Measurements from ENCODE around the gene C17orf100.
A peak's percentile ranks its signal among the peaks of the same experiment; 100 is the strongest.
"Not testable (repeated sequence)": the region's sequence is repeated elsewhere in the genome, so short reads cannot be mapped to it uniquely, and the experiment has no call there.

The C17orf100 gene

DNA sequence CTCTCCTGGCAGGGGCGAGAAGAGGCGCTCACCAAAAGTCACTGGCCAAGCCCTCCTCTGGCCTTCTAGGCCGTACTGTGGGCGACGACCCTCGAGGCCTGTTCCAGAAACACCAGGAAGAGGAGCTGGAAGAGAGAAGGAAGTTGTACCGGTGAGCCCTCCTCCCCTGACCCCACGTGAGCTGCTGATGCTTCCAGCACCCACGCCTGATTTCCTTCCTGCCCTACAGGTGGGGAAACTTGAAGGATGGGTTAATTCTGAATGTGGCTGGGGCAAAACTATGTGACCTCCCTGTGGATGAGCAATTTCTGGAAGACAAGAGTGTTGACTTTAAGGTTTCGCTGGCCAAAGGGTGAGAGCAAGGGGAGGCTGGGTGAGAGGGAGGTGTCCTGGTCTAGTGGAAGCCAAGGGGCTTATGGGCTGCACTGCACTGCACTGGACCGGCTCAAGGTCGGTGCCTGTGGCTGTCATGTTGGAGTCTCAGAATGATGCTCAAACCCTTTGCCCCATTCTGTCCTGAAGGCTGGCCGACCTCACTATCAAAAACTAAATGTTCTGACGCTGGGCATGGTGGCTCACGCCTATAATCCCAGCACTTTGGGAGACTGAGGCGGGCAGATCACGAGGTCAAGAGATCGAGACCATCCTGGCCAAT is 6.2 kb downstream of the C17orf100 start:
- Histone ChIP-seq H3K27ac (ENCODE audit: low read length) (no peak overlapping the region), H3K27me3 (ENCODE audit: control insufficient read depth, insufficient read depth, low read length) (peaks cover 8% of the 10 kb centered on the region; the same call in 1 of the 2 replicates), H3K4me3 (ENCODE audit: low read length) (peak overlapping the region; percentile 63; the same call in 1 of the 2 replicates), H3K9me3 (ENCODE audit: control insufficient read depth, insufficient read depth, low read length) (no peaks in the 10 kb centered on the region), H3K4me1 (ENCODE audit: control insufficient read depth, insufficient read depth, low read length) (peaks cover 6% of the 10 kb centered on the region), H3K36me3 (ENCODE audit: control insufficient read depth, insufficient read depth, low read length) (no peaks in the 10 kb centered on the region)
- no peak for DNase-seq (ENCODE audit: low read depth, low spot score)
- WGBS (ENCODE audit: insufficient coverage, insufficient read length): no CpG with 5 or more reads among the region's 18 CpGs

DNA sequence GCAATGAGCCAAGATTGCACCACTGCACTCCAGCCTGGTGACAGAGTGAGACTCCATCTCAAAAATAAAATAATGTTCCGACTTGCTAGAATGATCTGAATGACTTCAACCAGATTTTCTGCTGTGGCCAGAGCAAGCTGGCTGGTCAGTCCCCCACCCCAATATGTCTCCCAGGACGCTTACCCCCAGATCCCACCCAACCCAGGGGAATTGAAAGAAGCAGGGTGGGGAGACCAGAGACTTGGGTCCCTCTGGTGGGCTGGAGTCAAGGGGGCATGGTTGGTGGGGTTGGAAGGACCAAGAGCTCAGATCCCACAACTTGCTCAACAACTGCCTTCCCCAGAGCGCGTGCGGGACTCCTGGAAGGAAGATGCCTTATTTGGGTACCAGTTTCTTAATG is 6.8 kb downstream of the C17orf100 start:
- not testable (repeated sequence) for H3K36me3 ChIP-seq (ENCODE audit: control insufficient read depth, insufficient read depth, low read length); H3K4me1 ChIP-seq (ENCODE audit: control insufficient read depth, insufficient read depth, low read length); H3K27ac ChIP-seq (ENCODE audit: low read length); H3K4me3 ChIP-seq (ENCODE audit: low read length); DNase-seq (ENCODE audit: low read depth, low spot score); H3K27me3 ChIP-seq (ENCODE audit: control insufficient read depth, insufficient read depth, low read length); H3K9me3 ChIP-seq (ENCODE audit: control insufficient read depth, insufficient read depth, low read length)
- no CpG with 5 or more reads among the region's 5 CpGs for WGBS (ENCODE audit: insufficient coverage, insufficient read length)

DNA sequence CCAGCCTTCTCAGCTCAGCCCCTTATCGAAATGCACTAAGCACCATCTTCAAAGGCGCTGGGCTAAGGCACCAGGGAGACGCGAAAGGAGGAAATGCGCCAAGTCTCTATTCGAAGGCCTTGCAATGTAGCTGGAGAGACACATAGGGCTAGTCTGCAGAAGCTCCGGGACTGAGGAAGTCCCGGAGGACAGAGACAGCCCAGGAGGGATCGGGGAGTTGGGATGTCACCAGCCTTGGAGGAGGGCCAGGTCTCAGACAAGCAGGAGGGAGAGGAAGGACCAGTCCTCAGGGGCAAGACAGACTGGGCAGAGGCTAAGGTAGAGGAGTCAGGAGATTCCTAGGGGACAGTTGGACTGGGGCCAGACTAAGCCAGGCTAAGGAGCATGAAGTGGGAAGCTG is 8.5 kb downstream of the C17orf100 start:
- peaks cover 2% of the 10 kb centered on the region for H3K4me1 ChIP-seq (ENCODE audit: control insufficient read depth, insufficient read depth, low read length)
- H3K4me3 ChIP-seq (ENCODE audit: low read length): no peak overlapping the region
- peaks cover 6% of the 10 kb centered on the region; the same call in 1 of the 2 replicates for H3K27me3 ChIP-seq (ENCODE audit: control insufficient read depth, insufficient read depth, low read length)
- no peak for DNase-seq (ENCODE audit: low read depth, low spot score)
- no peaks in the 10 kb centered on the region for H3K9me3 ChIP-seq (ENCODE audit: control insufficient read depth, insufficient read depth, low read length)
- no peaks in the 10 kb centered on the region for H3K36me3 ChIP-seq (ENCODE audit: control insufficient read depth, insufficient read depth, low read length)
- no CpG with 5 or more reads among the region's 9 CpGs for WGBS (ENCODE audit: insufficient coverage, insufficient read length)
- H3K27ac ChIP-seq (ENCODE audit: low read length): no peak overlapping the region

DNA sequence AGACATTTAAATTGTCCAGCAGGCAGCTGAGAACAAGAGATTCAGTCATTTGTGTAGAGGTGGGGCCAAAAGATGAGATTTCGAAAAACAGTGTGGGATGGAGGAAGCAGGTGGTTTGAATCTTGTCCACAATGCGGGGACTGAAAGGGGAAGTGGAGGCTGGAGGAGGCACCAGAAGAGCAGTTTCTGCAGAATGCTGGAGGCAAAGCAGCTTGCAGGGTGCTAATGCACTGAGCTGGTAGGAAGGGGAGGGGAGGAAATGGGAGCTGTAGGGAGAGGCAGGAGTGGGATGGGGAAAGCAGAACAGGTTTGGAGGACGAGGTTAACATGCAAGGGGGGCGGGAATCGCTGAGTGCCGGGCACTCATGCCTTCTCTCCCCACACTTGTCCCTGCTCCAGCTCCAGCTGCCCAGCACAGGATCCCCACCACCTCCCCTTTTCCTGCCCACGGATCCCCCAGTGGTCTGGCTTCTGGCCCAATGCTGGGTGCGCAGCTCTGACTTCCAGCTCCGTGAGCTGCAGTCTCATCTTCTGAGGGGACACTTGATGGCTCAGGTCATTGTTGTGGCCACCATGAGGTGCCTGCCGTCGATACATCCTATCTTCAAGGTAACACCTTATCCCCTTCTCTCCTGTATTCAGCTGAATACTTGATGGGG is 9.4 kb downstream of the C17orf100 start:
- no CpG with 5 or more reads among the region's 11 CpGs for WGBS (ENCODE audit: insufficient coverage, insufficient read length)
- Histone ChIP-seq H3K4me1 (ENCODE audit: control insufficient read depth, insufficient read depth, low read length) (no peaks in the 10 kb centered on the region; the same call in none of the 2 replicates), H3K9me3 (ENCODE audit: control insufficient read depth, insufficient read depth, low read length) (no peaks in the 10 kb centered on the region), H3K27ac (ENCODE audit: low read length) (no peak overlapping the region), H3K4me3 (ENCODE audit: low read length) (no peak overlapping the region), H3K27me3 (ENCODE audit: control insufficient read depth, insufficient read depth, low read length) (no peaks in the 10 kb centered on the region), H3K36me3 (ENCODE audit: control insufficient read depth, insufficient read depth, low read length) (no peaks in the 10 kb centered on the region)
- DNase-seq (ENCODE audit: low read depth, low spot score): no peak

DNA sequence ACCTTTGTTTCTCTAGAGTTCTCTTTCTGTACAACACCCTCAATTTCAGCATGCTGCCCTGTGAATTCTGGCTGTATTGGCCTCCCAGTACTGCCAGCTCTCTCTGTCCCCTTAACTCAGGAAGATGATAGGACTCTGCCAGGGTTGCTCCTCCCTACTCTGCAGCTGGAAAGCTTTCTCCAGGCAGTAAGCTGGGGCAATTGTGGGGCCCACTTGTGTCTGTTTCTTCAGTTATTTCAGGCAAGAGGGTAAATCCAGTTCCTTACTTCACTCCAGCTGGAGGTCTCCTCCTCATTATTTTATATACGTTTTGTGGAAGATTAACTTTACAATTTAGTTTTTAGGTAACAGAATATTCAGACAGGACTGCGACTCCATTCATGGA is 9.9 kb downstream of the C17orf100 start:
- H3K9me3 ChIP-seq (ENCODE audit: control insufficient read depth, insufficient read depth, low read length): no peaks in the 10 kb centered on the region
- H3K4me3 ChIP-seq (ENCODE audit: low read length): no peak overlapping the region
- H3K27ac ChIP-seq (ENCODE audit: low read length): no peak overlapping the region
- H3K27me3 ChIP-seq (ENCODE audit: control insufficient read depth, insufficient read depth, low read length): no peaks in the 10 kb centered on the region
- no peaks in the 10 kb centered on the region for H3K36me3 ChIP-seq (ENCODE audit: control insufficient read depth, insufficient read depth, low read length)
- DNase-seq (ENCODE audit: low read depth, low spot score): no peak
- WGBS (ENCODE audit: insufficient coverage, insufficient read length): no CpG with 5 or more reads among the region's 2 CpGs
- no peaks in the 10 kb centered on the region; the same call in none of the 2 replicates for H3K4me1 ChIP-seq (ENCODE audit: control insufficient read depth, insufficient read depth, low read length)

DNA sequence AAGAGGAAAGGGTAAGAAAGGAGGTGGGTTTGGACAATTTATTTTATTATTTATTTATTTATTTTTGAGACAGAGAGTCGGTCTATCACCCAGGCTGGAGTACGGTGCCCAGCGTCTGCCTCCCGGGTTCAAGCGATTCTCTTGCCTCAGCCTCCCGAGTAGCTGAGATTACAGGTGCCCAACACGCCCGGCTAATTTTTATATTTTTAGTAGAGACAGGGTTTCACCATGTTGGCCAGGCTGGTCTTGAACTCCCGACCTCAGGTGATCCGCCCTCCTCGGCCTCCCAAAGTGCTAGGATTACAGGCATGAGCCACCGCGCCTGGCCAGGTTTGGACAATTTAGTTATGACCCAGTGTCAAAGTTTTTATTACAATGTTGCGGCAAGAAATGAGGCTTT is 11.6 kb downstream of the C17orf100 start:
- H3K36me3 ChIP-seq (ENCODE audit: control insufficient read depth, insufficient read depth, low read length); H3K9me3 ChIP-seq (ENCODE audit: control insufficient read depth, insufficient read depth, low read length): not testable (repeated sequence)
- no CpG with 5 or more reads among the region's 14 CpGs for WGBS (ENCODE audit: insufficient coverage, insufficient read length)

DNA sequence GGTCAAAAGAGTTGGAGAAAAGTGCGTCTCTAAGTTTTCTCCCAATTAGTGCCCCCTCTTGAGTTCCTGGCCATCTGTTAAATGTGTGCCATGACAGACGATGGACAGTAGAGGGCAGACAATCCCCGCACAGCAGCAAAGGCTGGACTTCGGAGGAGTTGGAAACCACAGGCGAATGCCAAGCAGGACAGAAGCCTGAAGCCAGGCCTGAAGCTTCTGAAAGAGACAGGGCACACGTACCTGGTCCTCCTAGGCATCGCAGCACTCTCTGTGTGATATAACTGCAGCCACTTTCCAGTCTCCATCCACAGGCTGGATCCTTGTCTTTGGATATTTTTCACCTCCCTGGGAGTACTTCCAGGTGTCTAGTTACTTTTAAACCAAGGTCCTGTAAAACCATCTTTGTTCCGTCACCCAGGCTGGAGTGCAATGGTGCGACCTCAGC is 14.5 kb downstream of the C17orf100 start:
- no CpG with 5 or more reads among the region's 9 CpGs for WGBS (ENCODE audit: insufficient coverage, insufficient read length)
- no peaks in the 10 kb centered on the region for H3K36me3 ChIP-seq (ENCODE audit: control insufficient read depth, insufficient read depth, low read length)
- no peaks in the 10 kb centered on the region for H3K4me1 ChIP-seq (ENCODE audit: control insufficient read depth, insufficient read depth, low read length)
- H3K27me3 ChIP-seq (ENCODE audit: control insufficient read depth, insufficient read depth, low read length): no peaks in the 10 kb centered on the region
- H3K9me3 ChIP-seq (ENCODE audit: control insufficient read depth, insufficient read depth, low read length): no peaks in the 10 kb centered on the region
- DNase-seq (ENCODE audit: low read depth, low spot score): peak; percentile 76
- H3K27ac ChIP-seq (ENCODE audit: low read length): no peak overlapping the region
- no peak overlapping the region for H3K4me3 ChIP-seq (ENCODE audit: low read length)

More for the DNA sequence above, 11.6 kb downstream of the C17orf100 start:
- not testable (repeated sequence) for H3K27ac ChIP-seq (ENCODE audit: low read length); H3K4me1 ChIP-seq (ENCODE audit: control insufficient read depth, insufficient read depth, low read length); H3K27me3 ChIP-seq (ENCODE audit: control insufficient read depth, insufficient read depth, low read length); H3K4me3 ChIP-seq (ENCODE audit: low read length); DNase-seq (ENCODE audit: low read depth, low spot score)

DNA sequence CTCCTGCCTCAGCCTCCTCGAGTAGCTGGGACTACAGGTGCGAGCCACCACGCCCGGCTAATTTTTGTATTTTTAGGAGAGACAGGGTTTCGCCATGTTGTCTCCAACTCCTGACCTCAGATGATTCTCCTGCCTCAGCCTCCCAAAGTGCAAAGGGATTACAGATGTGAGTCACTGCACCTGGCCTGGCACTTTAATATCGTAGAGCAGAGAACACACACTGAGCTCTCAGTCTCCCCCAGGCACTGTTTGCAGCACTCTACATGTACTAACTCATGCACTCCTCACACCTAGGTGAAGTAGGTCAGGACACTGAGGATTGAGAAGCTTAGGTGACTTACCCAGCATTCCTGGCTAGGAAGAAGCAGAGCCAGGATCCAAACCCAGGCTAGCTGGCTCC is 15.0 kb downstream of the C17orf100 start:
- no CpG with 5 or more reads among the region's 6 CpGs for WGBS (ENCODE audit: insufficient coverage, insufficient read length)
- H3K27ac ChIP-seq (ENCODE audit: low read length): no peak overlapping the region
- no peak for DNase-seq (ENCODE audit: low read depth, low spot score)
- H3K9me3 ChIP-seq (ENCODE audit: control insufficient read depth, insufficient read depth, low read length): no peaks in the 10 kb centered on the region
- H3K4me3 ChIP-seq (ENCODE audit: low read length): no peak overlapping the region
- H3K36me3 ChIP-seq (ENCODE audit: control insufficient read depth, insufficient read depth, low read length): no peaks in the 10 kb centered on the region
- no peaks in the 10 kb centered on the region for H3K27me3 ChIP-seq (ENCODE audit: control insufficient read depth, insufficient read depth, low read length)
- no peaks in the 10 kb centered on the region for H3K4me1 ChIP-seq (ENCODE audit: control insufficient read depth, insufficient read depth, low read length)

DNA sequence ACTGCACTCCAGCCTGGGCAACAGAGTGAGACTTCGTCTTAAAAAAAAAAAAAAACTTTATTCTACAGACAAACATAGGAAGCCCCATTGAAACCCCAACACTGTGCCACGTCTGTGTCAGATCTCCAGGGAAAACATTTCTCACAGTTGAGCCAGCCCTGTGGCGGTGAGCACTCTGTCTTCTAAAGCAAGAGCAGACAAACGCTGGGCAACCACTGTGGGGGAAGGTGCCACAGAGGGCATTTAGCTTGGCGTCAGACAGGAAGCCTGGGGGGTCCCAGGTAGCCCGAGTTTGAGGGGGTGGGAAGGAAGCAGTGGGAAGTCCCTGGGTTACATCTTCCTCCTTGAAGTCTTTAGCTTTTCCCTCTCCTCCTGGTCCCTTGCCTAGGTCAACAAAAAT is 16.0 kb downstream of the C17orf100 start:
- Histone ChIP-seq H3K9me3 (ENCODE audit: control insufficient read depth, insufficient read depth, low read length) (no peaks in the 10 kb centered on the region), H3K27me3 (ENCODE audit: control insufficient read depth, insufficient read depth, low read length) (no peaks in the 10 kb centered on the region), H3K4me3 (ENCODE audit: low read length) (no peak overlapping the region), H3K36me3 (ENCODE audit: control insufficient read depth, insufficient read depth, low read length) (no peaks in the 10 kb centered on the region), H3K27ac (ENCODE audit: low read length) (no peak overlapping the region), H3K4me1 (ENCODE audit: control insufficient read depth, insufficient read depth, low read length) (no peaks in the 10 kb centered on the region)
- no CpG with 5 or more reads among the region's 6 CpGs for WGBS (ENCODE audit: insufficient coverage, insufficient read length)
- DNase-seq (ENCODE audit: low read depth, low spot score): no peak

DNA sequence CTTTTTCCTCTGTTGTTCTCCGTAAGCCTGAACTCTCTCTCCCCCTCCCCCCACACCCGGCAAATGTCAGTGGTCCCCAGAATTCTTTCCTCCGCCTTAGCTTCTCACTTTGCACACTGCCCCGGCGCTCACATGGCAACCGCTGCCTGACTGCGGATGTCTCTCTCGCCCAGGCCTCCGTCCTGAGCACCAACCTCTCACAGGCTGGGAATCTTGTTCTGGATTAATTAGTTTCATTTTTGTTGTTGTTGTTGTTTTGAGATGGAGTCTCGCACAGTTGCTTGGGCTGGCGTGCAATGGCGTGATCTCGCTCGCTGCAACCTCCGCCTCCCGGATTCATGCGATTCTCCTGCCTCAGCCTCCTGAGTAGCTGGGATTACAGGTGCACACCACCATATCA is 16.7 kb downstream of the C17orf100 start:
- Histone ChIP-seq H3K4me3 (ENCODE audit: low read length) (no peak overlapping the region), H3K27me3 (ENCODE audit: control insufficient read depth, insufficient read depth, low read length) (no peaks in the 10 kb centered on the region), H3K36me3 (ENCODE audit: control insufficient read depth, insufficient read depth, low read length) (no peaks in the 10 kb centered on the region), H3K4me1 (ENCODE audit: control insufficient read depth, insufficient read depth, low read length) (no peaks in the 10 kb centered on the region), H3K9me3 (ENCODE audit: control insufficient read depth, insufficient read depth, low read length) (no peaks in the 10 kb centered on the region), H3K27ac (ENCODE audit: low read length) (no peak overlapping the region)
- no peak for DNase-seq (ENCODE audit: low read depth, low spot score)
- WGBS (ENCODE audit: insufficient coverage, insufficient read length): no CpG with 5 or more reads among the region's 17 CpGs
